ENCODE measurements around the gene CNTNAP2.

CNTNAP2 gene

DNA sequence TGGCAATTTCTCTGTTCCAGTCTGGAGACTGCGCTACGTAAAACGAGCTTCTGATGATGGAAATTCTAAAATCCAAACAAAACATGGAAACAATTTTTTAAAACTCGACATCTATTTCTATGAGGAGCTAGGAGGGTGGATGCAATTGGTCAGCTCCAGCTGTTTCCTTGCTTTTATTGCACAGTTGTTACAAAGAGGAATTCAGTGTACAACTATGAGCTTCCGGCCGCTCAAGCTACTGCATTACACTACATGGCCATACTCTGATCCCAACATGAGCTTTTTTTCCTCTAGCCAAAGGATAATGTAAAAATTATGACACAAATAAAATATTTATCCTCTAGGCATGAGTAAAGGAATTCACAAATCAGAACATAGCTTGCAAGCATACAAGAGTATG, 2070.9 kb downstream of the CNTNAP2 start:
- DNase-seq = no peak

DNA sequence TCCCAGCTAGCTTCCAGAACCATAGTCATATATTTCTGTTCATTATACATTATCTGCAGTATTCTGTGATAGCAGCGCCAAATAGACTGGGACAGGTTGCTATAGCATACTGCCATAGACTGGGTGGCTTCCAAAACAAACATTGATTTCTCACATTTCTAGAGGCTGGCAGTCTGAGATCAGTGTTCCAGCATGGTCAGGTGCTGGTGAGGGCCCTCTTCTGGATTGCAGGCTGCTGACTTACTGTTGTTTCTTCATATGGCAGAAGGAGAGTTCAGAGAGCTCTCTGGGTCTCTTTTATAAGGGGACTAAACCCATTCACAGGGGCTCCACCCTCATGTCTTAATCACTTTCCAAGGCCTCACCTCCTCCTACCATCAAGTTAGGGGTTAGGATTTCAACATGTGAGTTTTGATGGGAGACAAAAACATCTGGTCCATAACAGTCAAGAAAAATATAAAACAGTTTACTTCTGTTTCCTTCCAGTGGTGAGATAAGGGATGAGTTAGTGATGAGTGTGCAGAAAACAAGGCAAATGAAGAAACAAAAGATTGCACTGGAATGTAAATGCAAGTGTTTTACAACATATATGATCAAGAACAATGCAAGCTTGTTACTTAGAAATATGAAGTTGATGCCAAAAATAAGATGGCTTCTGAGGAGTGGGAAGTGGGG, 2074.9 kb downstream of the CNTNAP2 start:
- peak; percentile 43 to 72 for DNase-seq

DNA sequence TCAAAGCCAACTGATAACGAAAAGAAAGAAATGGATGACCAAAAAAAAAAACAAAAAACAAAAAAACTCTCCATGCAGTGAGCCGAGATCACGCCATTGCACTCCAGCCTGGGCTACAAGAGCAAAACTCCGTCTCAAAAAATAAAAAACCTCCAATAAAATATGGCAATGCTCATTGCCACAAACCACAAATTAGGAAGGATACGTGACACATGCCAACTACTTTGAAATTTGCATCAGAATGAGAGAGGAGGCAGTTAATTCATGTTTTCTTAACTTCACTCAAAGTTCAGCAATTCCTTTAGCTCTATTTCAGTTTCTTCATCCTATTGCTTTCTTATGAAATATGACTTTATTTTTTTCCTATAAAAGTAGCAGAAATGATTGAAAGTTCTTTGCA, 2075.9 kb downstream of the CNTNAP2 start:
- DNase-seq = no peak

DNA sequence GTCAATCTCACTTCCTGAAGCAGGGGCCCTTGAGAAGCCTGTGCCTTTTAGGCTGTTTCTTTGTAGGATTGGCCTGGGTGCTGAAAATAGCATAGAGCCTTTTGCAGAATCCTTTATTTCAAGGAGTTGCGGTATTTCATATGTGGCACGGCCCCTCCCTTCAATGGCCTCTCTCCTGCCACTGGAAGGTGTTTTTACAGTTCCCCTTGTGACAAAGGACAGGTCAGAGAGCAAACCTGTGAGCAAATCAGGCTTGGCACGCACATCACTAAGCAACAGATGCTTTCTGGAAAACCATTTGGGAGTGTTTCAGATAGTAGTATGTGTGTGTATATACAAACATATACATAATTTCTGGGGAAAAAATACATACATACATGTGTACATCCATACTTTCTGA, 2085.4 kb downstream of the CNTNAP2 start:
- DNase-seq = no peak

- DNase-seq = peak; percentile 34 to 82
Measured at GRCh38 chr7:148204639-148205304, 2088.2 kb downstream of the CNTNAP2 start.

DNA sequence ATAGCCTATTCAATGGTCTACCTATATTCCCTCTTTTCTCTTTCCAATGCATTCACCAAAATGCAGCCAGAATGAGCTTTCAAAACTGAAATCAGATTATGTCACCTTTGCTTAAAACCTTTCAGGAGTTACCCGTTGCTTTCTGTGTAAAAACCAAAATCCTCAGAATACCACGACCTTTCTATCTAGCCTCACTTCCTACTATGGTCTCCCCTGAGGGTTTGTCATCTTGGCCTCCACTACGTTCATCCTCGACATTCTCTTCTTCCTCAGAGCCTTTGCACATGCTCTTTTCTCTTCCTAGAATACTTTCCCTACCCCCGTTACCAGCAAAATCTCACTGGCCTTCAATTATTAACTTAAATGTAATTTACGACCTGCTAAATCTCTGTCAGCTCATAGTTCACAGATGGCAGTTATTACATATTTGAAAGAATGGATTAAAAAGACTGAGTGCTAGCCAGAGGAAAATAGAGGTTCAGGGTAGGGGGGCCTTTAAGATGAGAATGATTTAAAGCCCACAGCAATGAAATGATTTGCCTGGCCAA, 2093.1 kb downstream of the CNTNAP2 start:
- DNase-seq = no peak

DNA sequence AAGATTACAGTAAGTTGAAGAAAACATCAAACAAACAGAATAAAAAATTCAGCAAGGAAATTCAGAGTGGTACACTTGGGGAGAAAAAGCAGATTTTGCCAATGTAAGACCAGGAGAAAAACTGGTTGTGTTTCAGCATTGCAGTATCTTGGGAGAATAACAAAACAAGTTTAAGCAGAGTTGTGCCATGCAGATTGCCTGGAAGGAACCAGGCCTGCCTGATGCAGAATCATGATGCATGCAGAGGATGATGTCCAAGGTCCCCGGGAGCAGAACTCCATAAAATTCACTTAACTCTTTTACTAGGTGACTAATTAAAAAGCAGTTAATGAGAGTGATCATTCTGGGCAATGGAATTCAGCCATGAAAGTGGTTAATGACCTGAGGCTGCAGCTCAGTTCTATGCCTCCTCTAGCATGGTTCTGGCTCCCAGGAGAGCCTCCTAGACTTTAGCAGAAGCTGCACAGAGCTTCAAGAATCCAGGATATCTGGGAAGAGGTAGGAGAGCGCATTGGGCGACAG, 2094.3 kb downstream of the CNTNAP2 start:
- DNase-seq = no peak

DNA sequence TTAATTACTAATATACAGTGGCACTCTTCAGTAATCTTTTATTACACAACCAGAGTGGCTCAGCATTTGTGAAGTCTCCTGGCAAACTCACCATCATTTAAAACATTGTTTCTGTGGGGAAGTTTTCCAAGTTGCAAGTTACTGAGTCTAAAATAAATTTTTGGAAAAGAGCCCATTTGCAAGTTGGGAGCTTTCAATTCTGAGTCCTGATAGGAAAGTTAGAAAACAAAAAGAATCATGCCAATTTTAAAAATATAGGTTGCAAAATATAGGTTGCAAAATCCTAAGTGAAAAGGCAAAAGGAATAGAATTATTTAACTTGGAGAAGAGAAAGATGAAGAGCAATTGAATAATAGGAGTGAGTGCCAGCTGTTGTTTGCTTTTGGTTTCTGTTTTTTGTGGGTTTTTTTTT, 2095.1 kb downstream of the CNTNAP2 start:
- no peak for DNase-seq

DNA sequence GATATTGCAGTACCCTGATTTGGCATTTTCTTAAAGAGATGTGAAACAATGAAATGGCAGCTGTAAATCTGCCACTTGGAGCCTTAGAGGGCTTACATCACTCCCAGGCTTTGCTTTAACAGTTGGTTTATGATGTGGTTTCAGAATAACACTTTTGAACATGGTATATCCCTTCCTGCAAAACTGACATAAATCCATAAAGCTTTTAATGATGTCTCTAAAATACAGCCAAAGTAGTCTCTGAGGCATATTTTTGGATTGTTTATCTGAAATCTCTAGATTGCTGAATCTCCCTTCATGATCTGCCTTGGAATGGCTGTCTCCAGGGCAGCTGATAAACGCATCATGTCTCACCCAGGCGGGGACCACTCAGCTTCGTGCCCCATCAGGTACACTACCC, 2096.1 kb downstream of the CNTNAP2 start:
- DNase-seq = no peak

DNA sequence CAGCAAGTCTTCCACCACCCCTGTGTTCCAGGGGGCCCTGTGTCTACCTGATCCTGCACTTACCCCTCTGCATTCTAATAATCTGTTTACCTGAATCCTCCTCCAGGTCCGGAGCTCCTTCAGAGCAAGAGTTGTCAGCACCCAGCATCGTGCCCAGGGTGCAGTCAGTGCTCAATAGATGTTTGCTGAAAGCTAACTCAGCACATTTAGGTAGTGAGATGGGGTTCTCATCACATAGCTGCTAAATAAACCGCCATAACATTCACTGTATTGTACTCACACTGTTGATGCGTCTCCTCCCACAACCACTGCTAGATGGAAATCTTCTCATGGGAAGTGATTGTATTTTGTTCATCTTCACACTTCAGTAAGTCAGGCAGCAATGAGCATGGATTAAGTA, 2097.5 kb downstream of the CNTNAP2 start:
- no peak for DNase-seq

GRCh38 chr7:148218603-148219002, 2102.0 kb downstream of the CNTNAP2 start:
- DNase-seq = no peak

DNA sequence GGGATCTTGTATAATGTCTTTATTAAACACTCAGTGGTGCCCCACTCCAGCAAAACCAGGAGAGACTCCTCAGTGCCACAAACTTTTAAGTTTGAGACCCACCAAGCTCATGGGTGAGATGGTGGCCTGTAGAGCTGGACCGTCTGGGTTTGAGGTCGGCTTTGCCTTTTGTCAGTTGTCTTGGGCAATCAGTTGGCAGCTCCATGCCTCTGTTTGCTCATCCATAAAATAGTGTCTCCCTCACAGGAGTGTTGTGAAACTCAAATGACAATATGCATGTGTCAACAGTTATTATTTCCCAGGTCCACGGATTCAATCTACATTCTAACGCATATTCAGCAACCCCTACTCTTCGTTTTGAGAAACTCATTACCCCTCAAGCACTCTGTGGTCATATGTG, 2106.1 kb downstream of the CNTNAP2 start:
- DNase-seq = no peak

GRCh38 chr7:148223160-148223559, 2106.6 kb downstream of the CNTNAP2 start:
- DNase-seq = no peak

DNA sequence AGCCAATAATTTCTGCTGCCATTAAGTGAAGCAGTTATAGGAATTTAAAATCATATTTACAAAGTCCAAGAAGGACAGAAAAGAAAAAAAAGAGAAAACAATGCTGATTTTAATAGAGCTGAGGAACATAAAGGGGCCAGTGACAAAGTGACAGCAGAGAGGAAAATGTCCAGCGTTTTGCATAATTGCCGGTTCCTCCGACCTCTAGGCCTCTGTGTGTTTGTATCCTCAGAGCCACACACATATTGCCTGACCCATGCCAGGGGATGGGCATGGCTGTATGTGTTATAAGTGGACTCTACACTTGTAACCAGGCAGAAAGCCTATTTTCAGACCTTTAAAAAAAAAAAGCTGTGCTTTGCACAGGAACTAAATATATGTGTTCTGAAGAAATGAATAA, 2107.1 kb downstream of the CNTNAP2 start:
- DNase-seq = no peak

GRCh38 chr7:148230296-148230695, 2113.7 kb downstream of the CNTNAP2 start:
- DNase-seq = peak in 1 of 2 experiments; percentile 10

GRCh38 chr7:148230883-148231282, 2114.3 kb downstream of the CNTNAP2 start:
- DNase-seq = no peak

DNA sequence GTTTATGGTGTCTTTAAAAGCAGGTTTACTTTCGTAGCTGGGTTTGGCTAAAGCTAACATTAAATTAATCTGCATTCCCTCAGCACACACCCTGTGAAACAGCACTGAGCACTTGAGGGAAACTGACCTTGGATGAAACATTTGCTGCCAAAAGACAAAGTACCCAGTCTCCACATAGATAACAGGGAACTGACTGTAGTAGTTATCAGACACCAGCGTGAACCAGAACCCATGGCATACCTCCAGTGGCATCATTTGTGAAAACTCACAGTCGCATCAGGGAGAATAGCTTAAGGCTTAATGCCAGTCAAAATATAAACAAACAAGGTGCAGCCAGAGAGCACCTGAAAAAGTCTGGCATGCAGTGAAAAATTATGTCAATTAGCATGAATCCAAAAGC, 2116.2 kb downstream of the CNTNAP2 start:
- no peak for DNase-seq

DNA sequence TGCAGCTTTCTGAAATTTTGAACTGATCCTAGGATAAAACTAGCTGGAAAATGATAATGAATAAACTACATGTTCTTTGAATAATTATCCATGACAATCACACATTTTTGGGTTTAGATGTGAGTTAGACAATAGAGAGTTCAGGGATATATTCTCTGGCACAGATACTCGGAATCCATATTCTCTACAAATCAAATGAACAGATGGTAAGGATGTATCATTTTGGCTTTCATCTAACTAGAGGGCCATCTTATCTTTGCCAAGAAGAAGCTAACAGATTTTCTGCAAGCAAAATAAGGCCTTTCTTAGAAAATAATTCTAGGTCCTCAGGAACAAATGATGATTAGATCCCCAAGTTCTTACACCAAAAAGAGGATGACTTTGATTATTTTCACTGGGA, 2118.1 kb downstream of the CNTNAP2 start:
- no peak for DNase-seq

DNA sequence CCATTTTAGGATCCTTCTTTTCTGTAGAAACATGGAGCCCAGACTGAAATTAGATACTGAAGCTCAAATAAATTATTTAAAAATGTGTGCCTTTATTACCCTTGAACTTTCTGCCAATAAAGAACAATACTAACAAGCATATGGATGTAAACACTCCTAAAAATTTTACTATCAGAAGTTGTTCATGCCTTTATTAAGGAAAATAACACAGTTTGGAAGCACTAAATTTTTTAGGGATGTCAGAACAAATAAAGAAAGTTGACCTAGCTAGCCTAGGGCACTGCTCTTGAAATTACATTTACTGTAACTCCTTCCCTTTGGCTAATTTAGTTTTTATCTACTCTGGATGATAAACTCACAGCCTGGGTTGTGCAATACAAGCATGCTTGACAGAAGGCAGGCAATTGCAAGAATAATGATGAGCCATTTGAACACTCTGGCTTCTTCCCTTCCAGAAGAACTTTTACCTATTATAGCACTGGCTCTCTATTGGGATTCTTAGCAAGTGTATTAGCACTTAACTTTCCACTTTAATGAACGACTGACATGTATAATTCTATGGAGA, 2122.2 kb downstream of the CNTNAP2 start:
- no peak for DNase-seq

DNA sequence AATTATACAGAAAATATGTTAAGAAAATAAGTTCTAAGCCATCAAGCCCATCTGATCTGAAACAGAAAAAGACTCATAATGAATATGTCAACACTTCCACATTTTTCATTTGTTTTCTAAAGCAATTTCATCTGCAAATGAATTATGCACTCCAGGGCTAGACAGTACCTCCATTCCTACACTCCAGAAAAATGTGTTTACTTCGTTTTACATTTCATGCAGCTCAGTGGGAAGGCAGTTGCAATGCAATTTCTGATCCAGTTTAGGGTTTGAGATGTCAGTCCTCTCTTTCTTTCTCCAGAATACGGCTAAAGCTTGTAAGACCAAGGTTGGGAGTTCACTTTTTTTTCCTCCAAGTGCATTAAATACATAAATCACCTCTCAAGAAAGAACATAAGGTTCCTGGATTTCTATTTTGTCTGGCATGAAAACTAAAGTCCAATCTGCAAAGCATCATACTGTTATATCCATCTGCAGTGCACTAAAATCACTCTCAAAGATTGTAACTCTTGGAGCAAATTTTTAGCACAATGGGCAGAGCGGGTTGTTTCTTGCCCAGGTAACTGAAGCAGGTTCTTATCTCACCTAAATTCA, 2125.2 kb downstream of the CNTNAP2 start:
- no peak for DNase-seq

DNA sequence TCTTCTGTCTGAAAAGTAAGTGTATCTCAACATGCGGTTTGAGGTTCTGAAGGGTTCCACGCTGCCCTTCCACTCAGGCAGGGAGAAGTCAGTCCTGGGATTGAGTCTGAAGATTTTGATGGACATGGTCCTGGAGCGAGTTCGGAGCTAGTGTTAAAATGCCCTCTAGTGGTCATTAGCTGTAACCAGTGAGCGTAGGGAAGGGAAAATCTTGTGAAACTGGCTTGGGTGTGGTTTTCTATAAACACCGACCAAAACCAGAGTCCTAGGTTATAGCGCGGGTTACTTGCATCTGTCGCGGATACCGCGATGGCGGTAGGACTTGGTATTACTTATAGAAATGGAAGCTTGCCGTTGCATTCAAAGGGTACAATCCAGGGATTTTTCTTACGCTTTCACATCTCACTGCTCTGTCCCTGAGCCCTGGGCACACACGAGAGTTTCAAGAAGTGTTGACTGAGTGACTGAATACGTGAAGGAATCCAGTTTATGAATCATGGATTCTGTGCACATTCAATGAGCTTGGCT, 2125.8 kb downstream of the CNTNAP2 start:
- DNase-seq = peak; percentile 64 to 77

DNA sequence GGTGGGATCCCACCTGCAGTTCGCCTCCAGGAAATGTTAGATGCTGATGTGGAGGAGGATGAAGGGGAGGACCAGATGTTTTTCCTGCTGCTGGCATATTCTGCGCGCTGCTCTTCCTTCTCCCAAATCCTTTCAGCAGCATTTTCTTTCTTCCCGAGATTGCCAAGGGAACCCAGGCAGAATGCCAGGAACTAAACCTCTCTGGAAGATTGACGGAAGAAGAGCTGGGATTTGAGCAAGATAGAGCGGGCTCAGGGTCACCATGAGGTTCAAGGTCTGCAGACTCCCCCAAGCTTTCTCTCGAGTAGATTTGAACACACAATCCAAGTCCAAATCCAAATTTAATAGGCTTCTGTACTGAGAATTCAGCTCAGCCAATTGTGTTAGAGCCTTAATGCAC, 2128.8 kb downstream of the CNTNAP2 start:
- no peak for DNase-seq

- DNase-seq = no peak
Measured at GRCh38 chr7:148253629-148254028, 2137.0 kb downstream of the CNTNAP2 start.
